ENCODE measurements around the gene PDE4D.
"Not testable (repeated sequence)": the region's sequence is repeated elsewhere in the genome, so short reads cannot be mapped to it uniquely, and the experiment has no call there.

Gene PDE4D

DNA sequence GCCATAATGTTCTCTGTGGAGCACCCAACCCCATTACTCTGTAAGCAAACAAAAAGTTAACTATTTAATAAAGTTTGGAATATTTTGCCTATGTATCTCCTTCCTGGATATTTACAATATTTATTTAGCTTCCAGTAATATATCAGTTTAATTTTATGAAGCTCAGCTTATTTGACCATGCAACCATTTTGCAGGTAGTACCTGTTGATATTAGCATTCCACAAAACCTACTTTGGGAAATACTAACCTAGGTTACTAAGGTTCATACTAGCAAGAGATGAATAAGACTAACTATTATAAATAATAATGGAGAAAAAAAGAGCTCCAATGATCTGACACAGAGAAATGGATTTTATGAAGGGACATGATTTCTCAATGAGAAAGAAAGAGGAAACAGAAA, 506.4 kb downstream of the PDE4D start:
- no peaks in the 10 kb centered on the region for H3K27me3 ChIP-seq (ENCODE audit: insufficient read depth, poor library complexity, severe bottlenecking)
- no peak overlapping the region for H3K27ac ChIP-seq (replicated peaks)
- no peak for TF ChIP-seq POLR2AphosphoS5 (IDR thresholded peaks at IDR 0.05; ENCODE audit: low read depth)
- TF ChIP-seq GABPA (IDR thresholded peaks at IDR 0.05; ENCODE audit: low read depth), result no peak
- TF ChIP-seq SPI1 (IDR thresholded peaks at IDR 0.05; ENCODE audit: borderline replicate concordance, low read depth), result no peak
- TF ChIP-seq, protein P1, sequence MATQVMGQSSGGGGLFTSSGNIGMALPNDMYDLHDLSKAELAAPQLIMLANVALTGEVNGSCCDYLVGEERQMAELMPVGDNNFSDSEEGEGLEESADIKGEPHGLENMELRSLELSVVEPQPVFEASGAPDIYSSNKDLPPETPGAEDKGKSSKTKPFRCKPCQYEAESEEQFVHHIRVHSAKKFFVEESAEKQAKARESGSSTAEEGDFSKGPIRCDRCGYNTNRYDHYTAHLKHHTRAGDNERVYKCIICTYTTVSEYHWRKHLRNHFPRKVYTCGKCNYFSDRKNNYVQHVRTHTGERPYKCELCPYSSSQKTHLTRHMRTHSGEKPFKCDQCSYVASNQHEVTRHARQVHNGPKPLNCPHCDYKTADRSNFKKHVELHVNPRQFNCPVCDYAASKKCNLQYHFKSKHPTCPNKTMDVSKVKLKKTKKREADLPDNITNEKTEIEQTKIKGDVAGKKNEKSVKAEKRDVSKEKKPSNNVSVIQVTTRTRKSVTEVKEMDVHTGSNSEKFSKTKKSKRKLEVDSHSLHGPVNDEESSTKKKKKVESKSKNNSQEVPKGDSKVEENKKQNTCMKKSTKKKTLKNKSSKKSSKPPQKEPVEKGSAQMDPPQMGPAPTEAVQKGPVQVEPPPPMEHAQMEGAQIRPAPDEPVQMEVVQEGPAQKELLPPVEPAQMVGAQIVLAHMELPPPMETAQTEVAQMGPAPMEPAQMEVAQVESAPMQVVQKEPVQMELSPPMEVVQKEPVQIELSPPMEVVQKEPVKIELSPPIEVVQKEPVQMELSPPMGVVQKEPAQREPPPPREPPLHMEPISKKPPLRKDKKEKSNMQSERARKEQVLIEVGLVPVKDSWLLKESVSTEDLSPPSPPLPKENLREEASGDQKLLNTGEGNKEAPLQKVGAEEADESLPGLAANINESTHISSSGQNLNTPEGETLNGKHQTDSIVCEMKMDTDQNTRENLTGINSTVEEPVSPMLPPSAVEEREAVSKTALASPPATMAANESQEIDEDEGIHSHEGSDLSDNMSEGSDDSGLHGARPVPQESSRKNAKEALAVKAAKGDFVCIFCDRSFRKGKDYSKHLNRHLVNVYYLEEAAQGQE (IDR thresholded peaks at IDR 0.05; ENCODE audit: insufficient replicate concordance, low read depth), result no peak
- TF ChIP-seq, protein P2, sequence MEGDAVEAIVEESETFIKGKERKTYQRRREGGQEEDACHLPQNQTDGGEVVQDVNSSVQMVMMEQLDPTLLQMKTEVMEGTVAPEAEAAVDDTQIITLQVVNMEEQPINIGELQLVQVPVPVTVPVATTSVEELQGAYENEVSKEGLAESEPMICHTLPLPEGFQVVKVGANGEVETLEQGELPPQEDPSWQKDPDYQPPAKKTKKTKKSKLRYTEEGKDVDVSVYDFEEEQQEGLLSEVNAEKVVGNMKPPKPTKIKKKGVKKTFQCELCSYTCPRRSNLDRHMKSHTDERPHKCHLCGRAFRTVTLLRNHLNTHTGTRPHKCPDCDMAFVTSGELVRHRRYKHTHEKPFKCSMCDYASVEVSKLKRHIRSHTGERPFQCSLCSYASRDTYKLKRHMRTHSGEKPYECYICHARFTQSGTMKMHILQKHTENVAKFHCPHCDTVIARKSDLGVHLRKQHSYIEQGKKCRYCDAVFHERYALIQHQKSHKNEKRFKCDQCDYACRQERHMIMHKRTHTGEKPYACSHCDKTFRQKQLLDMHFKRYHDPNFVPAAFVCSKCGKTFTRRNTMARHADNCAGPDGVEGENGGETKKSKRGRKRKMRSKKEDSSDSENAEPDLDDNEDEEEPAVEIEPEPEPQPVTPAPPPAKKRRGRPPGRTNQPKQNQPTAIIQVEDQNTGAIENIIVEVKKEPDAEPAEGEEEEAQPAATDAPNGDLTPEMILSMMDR (IDR thresholded peaks at IDR 0.05; ENCODE audit: insufficient read depth, low read length), result no peak
- DNase-seq (ENCODE audit: low read depth in 1 of 2, low spot score in 1 of 2), result no peak
- no peak overlapping the region for H3K4me3 ChIP-seq (replicated peaks; ENCODE audit: insufficient read depth, low read length)

DNA sequence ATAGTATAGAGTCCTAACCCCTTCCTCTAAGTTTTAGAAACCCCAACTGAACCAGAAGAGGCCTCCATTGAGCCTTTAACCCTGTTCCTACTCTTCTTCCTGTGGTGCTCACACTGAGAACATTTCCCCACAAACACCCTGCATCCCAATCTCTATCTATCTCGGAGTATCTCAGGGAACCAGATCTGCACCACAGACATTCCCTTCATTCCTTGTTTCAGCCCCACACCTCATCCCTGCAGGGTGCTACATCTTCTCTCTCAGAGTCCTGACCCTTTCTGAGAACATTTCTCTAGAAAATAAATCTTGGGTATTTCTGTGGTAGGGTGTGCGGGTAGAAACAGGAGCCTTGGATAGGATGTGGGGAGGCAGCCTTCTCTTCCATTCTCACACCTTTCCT, 507.8 kb downstream of the PDE4D start:
- Histone ChIP-seq H3K27ac (replicated peaks) (no peak overlapping the region), H3K4me3 (replicated peaks; ENCODE audit: insufficient read depth, low read length) (no peak overlapping the region), H3K27me3 (ENCODE audit: insufficient read depth, poor library complexity, severe bottlenecking) (no peaks in the 10 kb centered on the region)
- no peak for DNase-seq (ENCODE audit: low read depth in 1 of 2, low spot score in 1 of 2)
- TF ChIP-seq, protein P1 (IDR thresholded peaks at IDR 0.05; ENCODE audit: insufficient replicate concordance, low read depth), result no peak
- no peak for TF ChIP-seq POLR2AphosphoS5 (IDR thresholded peaks at IDR 0.05; ENCODE audit: low read depth)
- TF ChIP-seq, protein P2 (IDR thresholded peaks at IDR 0.05; ENCODE audit: insufficient read depth, low read length), result no peak

DNA sequence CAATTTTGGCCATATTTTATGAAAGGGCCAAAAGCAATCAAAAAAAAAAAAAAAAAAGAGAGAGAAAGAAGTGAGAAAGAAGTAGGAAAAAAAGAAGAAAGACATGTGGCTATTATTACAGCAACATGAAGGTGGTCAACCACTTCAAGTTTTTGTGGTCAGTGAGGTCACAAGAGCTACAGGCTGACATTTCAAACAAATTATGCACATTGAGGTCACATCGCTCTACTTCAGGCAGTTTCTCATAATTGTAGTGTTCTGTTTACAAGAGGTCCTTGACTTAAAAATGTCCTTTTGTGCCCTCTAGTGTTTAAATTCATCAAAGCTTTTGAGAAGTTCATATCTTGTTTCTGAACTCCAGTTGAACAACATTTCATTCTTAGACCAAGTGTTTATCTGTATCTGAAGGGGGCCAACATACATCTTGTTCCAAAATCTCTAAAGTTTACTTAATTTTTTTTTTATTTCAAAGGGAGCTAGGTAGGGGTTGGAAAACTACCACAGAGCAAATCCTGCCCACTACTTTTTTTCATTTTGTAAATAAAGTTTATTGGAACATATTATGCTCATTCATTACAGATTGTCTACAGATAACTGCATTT, 513.1 kb downstream of the PDE4D start:
- no peaks in the 10 kb centered on the region for H3K27me3 ChIP-seq (ENCODE audit: insufficient read depth, poor library complexity, severe bottlenecking)
- peak in 1 of 2 experiments; percentile 9 for DNase-seq (ENCODE audit: low read depth in 1 of 2, low spot score in 1 of 2)
- TF ChIP-seq, protein P1 (IDR thresholded peaks at IDR 0.05; ENCODE audit: insufficient replicate concordance, low read depth), result no peak
- TF ChIP-seq, protein P2 (IDR thresholded peaks at IDR 0.05; ENCODE audit: insufficient read depth, low read length), result no peak
- TF ChIP-seq GABPA (IDR thresholded peaks at IDR 0.05; ENCODE audit: low read depth), result no peak
- no peak overlapping the region for H3K27ac ChIP-seq (replicated peaks)
- H3K4me3 ChIP-seq (replicated peaks; ENCODE audit: insufficient read depth, low read length), result no peak overlapping the region

DNA sequence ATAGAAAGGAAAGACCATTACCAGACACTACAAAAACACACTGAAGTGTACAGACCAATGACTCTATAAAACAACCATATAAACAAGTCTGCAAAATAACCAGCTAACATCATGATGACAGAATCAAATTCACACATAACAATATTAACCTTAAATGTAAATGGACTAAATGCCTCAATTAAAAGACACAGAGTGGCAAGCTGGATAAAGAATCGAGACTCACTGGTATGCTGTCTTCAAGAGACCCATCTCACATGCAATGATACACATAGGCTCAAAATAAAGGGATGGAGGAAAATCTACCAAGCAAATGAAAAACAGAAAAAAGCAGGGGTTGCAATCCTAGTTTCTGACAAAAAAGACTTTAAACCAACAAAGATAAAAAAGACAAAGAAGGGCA, 519.5 kb downstream of the PDE4D start:
- H3K4me3 ChIP-seq (replicated peaks; ENCODE audit: insufficient read depth, low read length); H3K27ac ChIP-seq (replicated peaks); DNase-seq (ENCODE audit: low read depth in 1 of 2, low spot score in 1 of 2); H3K27me3 ChIP-seq (ENCODE audit: insufficient read depth, poor library complexity, severe bottlenecking): not testable (repeated sequence)
